T-cell (primary cell): ENCODE data around the gene POLR2L. TPM values are rescaled to one million over a fixed set of nuclear protein-coding genes. Genes with fewer than 3 reads are reported as not detected.
A peak's percentile ranks its signal among the peaks of the same experiment; 100 is the strongest.

Experiments used
- ATAC-seq, 4 experiments: fragments of 200-7000 bp in 3 of 4; fragments of 150-1000 bp in 1 of 4; cut with Tn5 transposase; replicated peaks in 1 of 4; 1 replicate in 3 of 4; 2 replicates in 1 of 4; pipeline ENCODE4 v1.10.0; 2021; ENCODE audit warnings: moderate library complexity in 3 of 4, mild to moderate bottlenecking in 2 of 4, moderate number of reproducible peaks in 1 of 4
- CTCF ChIA-PET, 2 donors: fragments of 300-600 bp; sonication (Branson Sonifier 250); formaldehyde crosslinking; loops; one replicate each; lab custom pipeline; 2022; ENCODE audit warnings: antibody characterized with exemption in 2 of 2; lab: Charles Lee
- POLR2A ChIA-PET, 2 donors: fragments of 300-600 bp; sonication (Branson Sonifier 250); formaldehyde crosslinking; loops; one replicate each; lab custom pipeline; 2022; ENCODE audit warnings: antibody characterized with exemption in 2 of 2; lab: Charles Lee
- DNase-seq, 35 experiments: peaks; one replicate each; pipeline versions ENCODE4 v3.0.0 to v3.0.0-alpha.2; 2013 to 2023
- H3K27ac ChIP-seq: one replicate; pipeline ENCODE4 v1.5.1; 2013; ENCODE audit warnings: low read length
- H3K27me3 ChIP-seq, 2 experiments: replicated peaks in 1 of 2; 1 replicate in 1 of 2; 2 replicates in 1 of 2; pipeline versions ENCODE4 v1.6.1 to v1.7.0; 2013; ENCODE audit warnings: low read length in 1 of 2, mixed read lengths in 1 of 2; ENCODE audit not compliant: control insufficient read depth in 2 of 2, insufficient read depth in 2 of 2; ENCODE audit errors: extremely low read depth in 1 of 2
- H3K36me3 ChIP-seq, 2 donors: 1 replicate in 1 of 2; 2 replicates in 1 of 2; pipeline versions ENCODE4 v1.6.1 to v1.7.0; 2013; ENCODE audit warnings: low read length in 1 of 2; ENCODE audit not compliant: control insufficient read depth in 2 of 2, insufficient read depth in 1 of 2; ENCODE audit errors: extremely low read depth in 1 of 2
- H3K4me1 ChIP-seq, 2 experiments: 1 replicate in 1 of 2; 2 replicates in 1 of 2; pipeline versions ENCODE4 v1.6.1 to v1.7.0; 2013; ENCODE audit warnings: low read length in 2 of 2, mixed read lengths in 1 of 2; ENCODE audit not compliant: insufficient read depth in 2 of 2, control insufficient read depth in 1 of 2; ENCODE audit errors: extremely low read depth in 1 of 2
- H3K4me3 ChIP-seq, 2 donors: 1 replicate in 1 of 2; 2 replicates in 1 of 2; pipeline versions ENCODE4 v1.5.1 to v1.7.0; 2013; ENCODE audit warnings: mild to moderate bottlenecking in 2 of 2, low read length in 1 of 2, moderate library complexity in 1 of 2; ENCODE audit not compliant: control insufficient read depth in 1 of 2; ENCODE audit errors: extremely low read depth in 1 of 2
- H3K9me3 ChIP-seq: 2 replicates; pipeline ENCODE4 v1.7.0; 2013
- H3K27ac Mint-ChIP-seq, 2 donors: one replicate each; pipeline ENCODE4 v1.8.0; 2020 to 2021; ENCODE audit warnings: mild to moderate bottlenecking in 2 of 2, mixed read lengths in 2 of 2
- H3K27me3 Mint-ChIP-seq, 2 donors: one replicate each; pipeline ENCODE4 v1.8.0; 2021 to 2022; ENCODE audit warnings: mixed read lengths in 2 of 2
- H3K36me3 Mint-ChIP-seq: one replicate; pipeline ENCODE4 v1.8.0; 2021; ENCODE audit warnings: mixed read lengths
- H3K4me1 Mint-ChIP-seq, 3 donors: one replicate each; pipeline ENCODE4 v1.8.0; 2020 to 2022; ENCODE audit warnings: mixed read lengths in 3 of 3, mild to moderate bottlenecking in 1 of 3
- H3K4me3 Mint-ChIP-seq, 3 donors: one replicate each; pipeline ENCODE4 v1.8.0; 2020 to 2022; ENCODE audit warnings: mild to moderate bottlenecking in 3 of 3, mixed read lengths in 3 of 3, moderate library complexity in 3 of 3
- H3K9me3 Mint-ChIP-seq, 3 donors: one replicate each; pipeline ENCODE4 v1.8.0; 2020 to 2022; ENCODE audit warnings: mixed read lengths in 3 of 3
- WGBS: methylation state at CpG from one replicate; pipeline ENCODE4 v1.1.5; 2013; ENCODE audit warnings: missing lambda C conversion rate; ENCODE audit not compliant: insufficient coverage; 5-methylcytosine and 5-hydroxymethylcytosine counted together
- total RNA-seq, 35 experiments: library from RNA in 6 of 35; stranded (reverse) in 6 of 35; fragments of 120-200 nt in 1 of 35; gene quantifications; one replicate each; pipeline versions ENCODE4 v1.2.1 to v1.2.4 and lab custom pipeline; 2013 to 2026

The POLR2L gene
- total RNA-seq, 5 donors from 2014 or later (not counting 1 experiment from before 2014, with no cell fraction given), result 34.2 to 73.9 (median 68.7) TPM

- Histone ChIP-seq H3K27ac (no peak overlapping the region), H3K36me3 (peaks cover 5 to 14% of the 10 kb centered on the region in 2 donors), H3K9me3 (no peaks in the 10 kb centered on the region), H3K4me1 (peaks cover 11 to 57% of the 10 kb centered on the region in 2 experiments), H3K27me3 (peaks cover 0 to 53% of the 10 kb centered on the region in 2 experiments), H3K4me3 (peak overlapping the region in 1 of 2 donors; percentile 59)
- Mint-ChIP-seq H3K9me3 (no peaks in the 10 kb centered on the region), H3K27me3 (peaks cover 0 to 2% of the 10 kb centered on the region in 2 donors), H3K4me3 (peak overlapping the region; percentile 71 to 80 (median 74)), H3K36me3 (no peaks in the 10 kb centered on the region), H3K4me1 (peaks cover 19 to 36% (median 26%) of the 10 kb centered on the region in 3 donors), H3K27ac (peak overlapping the region in 1 of 2 donors; percentile 34)
- ChIA-PET POLR2A (interaction anchor here in 1 of 2 donors (0.5 kb wide), 1 partner anchor 174 kb away, joined by 4 read pairs; no protein-coding TSS in a partner anchor), CTCF (interaction anchor here in 1 of 2 donors (0.7 kb wide), 1 partner anchor 662 kb away, joined by 3 read pairs; no protein-coding TSS in a partner anchor)
- 34% methylated on average over 8 of the region's 25 CpGs for WGBS
- ATAC-seq (no peak), DNase-seq (no peak)
Measured at GRCh38 chr11:843818-844692, 1.7 kb upstream of the POLR2L start.

GRCh38 chr11:843086-843734, 881 bp upstream of the POLR2L start:
- H3K27ac Mint-ChIP-seq, result peak overlapping the region in 1 of 2 donors; percentile 34
- DNase-seq (no peak), ATAC-seq (peak in 2 of 4 experiments; percentile 10 to 11)
- Histone ChIP-seq H3K4me1 (peaks cover 9 to 48% of the 10 kb centered on the region in 2 experiments), H3K4me3 (peak overlapping the region; percentile 52 to 59), H3K27me3 (peaks cover 0 to 45% of the 10 kb centered on the region in 2 experiments), H3K27ac (no peak overlapping the region), H3K36me3 (peaks cover 5 to 22% of the 10 kb centered on the region in 2 donors), H3K9me3 (no peaks in the 10 kb centered on the region)
- POLR2A ChIA-PET, result interaction anchor here in 1 of 2 donors (0.5 to 0.6 kb wide), 2 partner anchors 10 to 173 kb away, joined by 3 to 4 read pairs; no protein-coding TSS in a partner anchor
- H3K4me1 Mint-ChIP-seq, result peaks cover 19 to 31% (median 21%) of the 10 kb centered on the region in 3 donors
- peaks cover 2% of the 10 kb centered on the region for H3K36me3 Mint-ChIP-seq
- CTCF ChIA-PET, result interaction anchor here in 1 of 2 donors (0.6 kb wide), 1 partner anchor 361 kb away, joined by 3 read pairs; no protein-coding TSS in a partner anchor
- peak overlapping the region; percentile 71 to 80 (median 74) for H3K4me3 Mint-ChIP-seq
- no peaks in the 10 kb centered on the region for H3K9me3 Mint-ChIP-seq
- no peaks in the 10 kb centered on the region for H3K27me3 Mint-ChIP-seq
- under 1% methylated on average over 51 of the region's 53 CpGs for WGBS

GRCh38 chr11:841981-842369, 354 bp downstream of the POLR2L start:
- CTCF ChIA-PET, result no interaction called here
- peak in 2 of 4 experiments; percentile 48 to 59 for ATAC-seq

GRCh38 chr11:839875-840617, 2.3 kb downstream of the POLR2L start:
- H3K27me3 ChIP-seq, result peaks cover 0 to 20% of the 10 kb centered on the region in 2 experiments
- no peaks in the 10 kb centered on the region for H3K9me3 Mint-ChIP-seq
- H3K4me3 ChIP-seq, result no peak overlapping the region
- ATAC-seq (no peak), DNase-seq (no peak)
- peaks cover 19 to 34% (median 21%) of the 10 kb centered on the region in 3 donors for H3K4me1 Mint-ChIP-seq
- H3K36me3 ChIP-seq, result peaks cover 5 to 26% of the 10 kb centered on the region in 2 donors
- H3K36me3 Mint-ChIP-seq, result peaks cover 2% of the 10 kb centered on the region
- peak overlapping the region in 1 of 2 donors; percentile 39 for H3K27ac Mint-ChIP-seq
- H3K27ac ChIP-seq, result no peak overlapping the region
- H3K4me3 Mint-ChIP-seq, result peak overlapping the region; percentile 76 to 83 (median 80)
- 95% methylated on average over 19 of the region's 25 CpGs for WGBS
- no peaks in the 10 kb centered on the region for H3K9me3 ChIP-seq
- peaks cover 9 to 58% of the 10 kb centered on the region in 2 experiments for H3K4me1 ChIP-seq
- no peaks in the 10 kb centered on the region for H3K27me3 Mint-ChIP-seq
- ChIA-PET POLR2A (interaction anchor here in 1 of 2 donors (0.6 kb wide), 1 partner anchor 304 kb away, joined by 7 read pairs; no protein-coding TSS in a partner anchor), CTCF (no interaction called here)

More at GRCh38 chr11:841981-842369, 354 bp downstream of the POLR2L start:
- peaks cover 0 to 34% of the 10 kb centered on the region in 2 experiments for H3K27me3 ChIP-seq
- POLR2A ChIA-PET, result interaction anchor here in 1 of 2 donors (0.6 kb wide), 1 partner anchor 148 kb away, joined by 4 read pairs; no protein-coding TSS in a partner anchor
- peaks cover 5 to 26% of the 10 kb centered on the region in 2 donors for H3K36me3 ChIP-seq
- Mint-ChIP-seq H3K36me3 (peaks cover 2% of the 10 kb centered on the region), H3K9me3 (no peaks in the 10 kb centered on the region), H3K4me1 (peaks cover 19 to 32% (median 21%) of the 10 kb centered on the region in 3 donors), H3K27me3 (no peaks in the 10 kb centered on the region), H3K4me3 (peak overlapping the region; percentile 80 to 85 (median 83)), H3K27ac (peak overlapping the region; percentile 79 to 82)
- H3K4me1 ChIP-seq, result peaks cover 9 to 56% of the 10 kb centered on the region in 2 experiments
- no peaks in the 10 kb centered on the region for H3K9me3 ChIP-seq
- peak overlapping the region; percentile 85 to 93 for H3K4me3 ChIP-seq
- no peak overlapping the region for H3K27ac ChIP-seq
- WGBS, result 2% methylated on average over 27 of the region's 27 CpGs
- DNase-seq, result no peak

- Mint-ChIP-seq H3K4me3 (no peak overlapping the region), H3K27ac (no peak overlapping the region), H3K4me1 (peaks cover 14 to 32% (median 22%) of the 10 kb centered on the region in 3 donors), H3K9me3 (no peaks in the 10 kb centered on the region), H3K36me3 (peaks cover 2% of the 10 kb centered on the region), H3K27me3 (no peaks in the 10 kb centered on the region)
- no peak for DNase-seq
- Histone ChIP-seq H3K4me3 (no peak overlapping the region), H3K4me1 (peaks cover 7 to 58% of the 10 kb centered on the region in 2 experiments), H3K27ac (no peak overlapping the region), H3K36me3 (peaks cover 5 to 26% of the 10 kb centered on the region in 2 donors), H3K9me3 (no peaks in the 10 kb centered on the region), H3K27me3 (peaks cover 0 to 20% of the 10 kb centered on the region in 2 experiments)
- ChIA-PET POLR2A (no interaction called here), CTCF (no interaction called here)
- no peak for ATAC-seq
- WGBS, result 100% methylated on average over 5 of the region's 5 CpGs
Measured at GRCh38 chr11:839280-839623, 3.1 kb downstream of the POLR2L start.
